ENCODE measurements around the gene ZFP36L1. TPM values are rescaled to one million over a fixed set of nuclear protein-coding genes. Genes with fewer than 3 reads are reported as not detected.

ZFP36L1 gene
- total and polyA plus RNA-seq, 2 donors (not counting 3 experiments of a cell fraction or from before 2014, with no cell fraction given), result 46.0 to 89.6 TPM

GRCh38 chr14:68784978-68785533 lies 7.8 kb downstream of the ZFP36L1 start:
- ChIA-PET POLR2A (interaction anchor here (0.7 to 1.9 kb wide), 4 partner anchors 8 to 851 kb away, joined by 3 to 10 read pairs (median 5); partner anchors contain the start of gene ZFP36L1), CTCF (interaction anchor here (0.7 to 9.6 kb wide), 14 partner anchors 9 to 901 kb away, joined by 3 to 122 read pairs (median 4); no protein-coding TSS in a partner anchor)
- no peak overlapping the region for H3K4me2 ChIP-seq (ENCODE audit: insufficient read depth, low read length)
- H3K4me1 ChIP-seq (ENCODE audit: control insufficient read depth, extremely low read depth, insufficient read depth, low read length), result peaks cover 56% of the 10 kb centered on the region
- H2AFZ ChIP-seq (ENCODE audit: low read depth, low read length), result no peak overlapping the region
- DNase-seq (ENCODE audit: low read depth, low spot score) (peak; percentile 46), FAIRE-seq (no peak)
- H3K9me3 ChIP-seq (replicated peaks; ENCODE audit: control insufficient read depth, insufficient read depth, low read length), result no peaks in the 10 kb centered on the region
- no peaks in the 10 kb centered on the region for H3K9me1 ChIP-seq (replicated peaks; ENCODE audit: control insufficient read depth, extremely low read depth, insufficient read depth, low read length)
- no peak overlapping the region for H3K4me3 ChIP-seq (replicated peaks in 1 of 3; ENCODE audit: insufficient read depth in 1 of 3, low read depth in 1 of 3, low read length in 3 of 3)
- intact Hi-C loops (cut with micrococcal nuclease) (no loop called here), dilution Hi-C loops (cut with MboI; ENCODE audit: extremely low pct_ligation_motif_present, low sequenced_read_pairs) (no loop called here)
- H3K27me3 ChIP-seq (ENCODE audit: control insufficient read depth in 2 of 2, insufficient read depth in 2 of 2, low read length in 2 of 2), result no peaks in the 10 kb centered on the region
- TF ChIP-seq GATA2 (IDR thresholded peaks at IDR 0.05; ENCODE audit: insufficient read depth, insufficient read length, low read depth, low read length) (peak; percentile 53), MAX (IDR thresholded peaks at IDR 0.05; ENCODE audit: insufficient read depth, insufficient read length) (no peak), EZH2 (IDR thresholded peaks at IDR 0.05; ENCODE audit: borderline replicate concordance, low read depth, low read length, severe bottlenecking) (no peak), FOS (IDR thresholded peaks at IDR 0.05; ENCODE audit: borderline replicate concordance, insufficient read depth, low read length) (peak; percentile 94), POLR2AphosphoS5 (IDR thresholded peaks at IDR 0.05; ENCODE audit: insufficient read depth, low read depth, low read length) (peak; percentile 75), POLR2A (IDR thresholded peaks at IDR 0.05; ENCODE audit: low read depth, low read length) (no peak), CTCF (IDR thresholded peaks at IDR 0.05; ENCODE audit: extremely low read depth in 1 of 2, insufficient read depth in 1 of 2, low read depth in 1 of 2, low read length in 2 of 2) (no peak), JUN (IDR thresholded peaks at IDR 0.05; ENCODE audit: borderline replicate concordance, insufficient read depth, insufficient read length, low read depth) (no peak), MYC (IDR thresholded peaks at IDR 0.05; ENCODE audit: low read depth, low read length) (no peak)
- no peak overlapping the region for H3K9ac ChIP-seq (replicated peaks; ENCODE audit: extremely low read depth, insufficient read depth, low read length)
- peak overlapping the region; percentile 6 for H3K27ac ChIP-seq (ENCODE audit: insufficient read depth, low read depth, low read length)
- peaks cover 7 to 13% of the 10 kb centered on the region in 2 experiments for H3K36me3 ChIP-seq (ENCODE audit: control insufficient read depth in 2 of 2, extremely low read depth in 1 of 2, insufficient read depth in 2 of 2, low read length in 2 of 2)
- BruUV-seq (replicated peaks), result no TSS peak
- H3K79me2 ChIP-seq (ENCODE audit: control insufficient read depth, insufficient read depth, low read length), result peaks cover 18% of the 10 kb centered on the region
- no peaks in the 10 kb centered on the region for H4K20me1 ChIP-seq (replicated peaks; ENCODE audit: control insufficient read depth, extremely low read depth, insufficient read depth, low read length)

Measured in endothelial cell of umbilical vein (primary cell).